ENCODE data around the gene JSRP1. TPM values are rescaled to one million over a fixed set of nuclear protein-coding genes. Genes with fewer than 3 reads are reported as not detected.

JSRP1 gene
- total and polyA plus RNA-seq, 4 donors: 0.25 to 0.45 (median 0.39) TPM; not detected in 1

DNA sequence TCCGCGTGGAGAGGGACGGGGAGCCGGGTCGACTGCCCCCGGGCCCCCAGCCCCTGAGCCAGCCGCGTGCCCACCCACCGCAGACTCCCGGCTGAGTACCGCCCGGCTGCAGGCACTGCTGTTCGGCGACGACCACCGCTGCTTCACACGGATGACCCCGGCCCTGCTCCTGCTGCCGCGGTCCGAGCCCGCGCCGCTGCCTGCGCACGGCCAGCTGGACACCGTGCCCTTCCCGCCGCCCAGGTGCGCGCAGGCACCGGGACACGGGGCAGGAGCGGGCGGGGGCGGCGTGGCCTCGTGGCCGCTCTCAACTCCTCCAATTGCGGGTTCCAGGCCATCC is 5.5 kb downstream of the JSRP1 start:
- no peak for TF ChIP-seq TAF1 (conservative IDR thresholded peaks at IDR 0.05)
- no peak for TF ChIP-seq JUND (IDR thresholded peaks at IDR 0.05)
- TF ChIP-seq GABPA (IDR thresholded peaks at IDR 0.05 in 1 of 2, conservative IDR thresholded peaks at IDR 0.05 in 1 of 2): no peak
- no peak for TF ChIP-seq EGR1 (IDR thresholded peaks at IDR 0.05; ENCODE audit: low read depth in 2 of 2)
- no peak for TF ChIP-seq FOXA1 (IDR thresholded peaks at IDR 0.05)
- TF ChIP-seq RXRA (IDR thresholded peaks at IDR 0.05): no peak
- no peak for TF ChIP-seq NR2F2 (IDR thresholded peaks at IDR 0.05)
- TF ChIP-seq, protein P1, sequence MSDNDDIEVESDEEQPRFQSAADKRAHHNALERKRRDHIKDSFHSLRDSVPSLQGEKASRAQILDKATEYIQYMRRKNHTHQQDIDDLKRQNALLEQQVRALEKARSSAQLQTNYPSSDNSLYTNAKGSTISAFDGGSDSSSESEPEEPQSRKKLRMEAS (IDR thresholded peaks at IDR 0.05): no peak
- TF ChIP-seq HNF4G (IDR thresholded peaks at IDR 0.05): no peak
- TF ChIP-seq, protein P2, sequence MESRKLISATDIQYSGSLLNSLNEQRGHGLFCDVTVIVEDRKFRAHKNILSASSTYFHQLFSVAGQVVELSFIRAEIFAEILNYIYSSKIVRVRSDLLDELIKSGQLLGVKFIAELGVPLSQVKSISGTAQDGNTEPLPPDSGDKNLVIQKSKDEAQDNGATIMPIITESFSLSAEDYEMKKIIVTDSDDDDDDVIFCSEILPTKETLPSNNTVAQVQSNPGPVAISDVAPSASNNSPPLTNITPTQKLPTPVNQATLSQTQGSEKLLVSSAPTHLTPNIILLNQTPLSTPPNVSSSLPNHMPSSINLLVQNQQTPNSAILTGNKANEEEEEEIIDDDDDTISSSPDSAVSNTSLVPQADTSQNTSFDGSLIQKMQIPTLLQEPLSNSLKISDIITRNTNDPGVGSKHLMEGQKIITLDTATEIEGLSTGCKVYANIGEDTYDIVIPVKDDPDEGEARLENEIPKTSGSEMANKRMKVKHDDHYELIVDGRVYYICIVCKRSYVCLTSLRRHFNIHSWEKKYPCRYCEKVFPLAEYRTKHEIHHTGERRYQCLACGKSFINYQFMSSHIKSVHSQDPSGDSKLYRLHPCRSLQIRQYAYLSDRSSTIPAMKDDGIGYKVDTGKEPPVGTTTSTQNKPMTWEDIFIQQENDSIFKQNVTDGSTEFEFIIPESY (IDR thresholded peaks at IDR 0.05): no peak
- TF ChIP-seq SP1 (IDR thresholded peaks at IDR 0.05): no peak
- TF ChIP-seq, protein P3, sequence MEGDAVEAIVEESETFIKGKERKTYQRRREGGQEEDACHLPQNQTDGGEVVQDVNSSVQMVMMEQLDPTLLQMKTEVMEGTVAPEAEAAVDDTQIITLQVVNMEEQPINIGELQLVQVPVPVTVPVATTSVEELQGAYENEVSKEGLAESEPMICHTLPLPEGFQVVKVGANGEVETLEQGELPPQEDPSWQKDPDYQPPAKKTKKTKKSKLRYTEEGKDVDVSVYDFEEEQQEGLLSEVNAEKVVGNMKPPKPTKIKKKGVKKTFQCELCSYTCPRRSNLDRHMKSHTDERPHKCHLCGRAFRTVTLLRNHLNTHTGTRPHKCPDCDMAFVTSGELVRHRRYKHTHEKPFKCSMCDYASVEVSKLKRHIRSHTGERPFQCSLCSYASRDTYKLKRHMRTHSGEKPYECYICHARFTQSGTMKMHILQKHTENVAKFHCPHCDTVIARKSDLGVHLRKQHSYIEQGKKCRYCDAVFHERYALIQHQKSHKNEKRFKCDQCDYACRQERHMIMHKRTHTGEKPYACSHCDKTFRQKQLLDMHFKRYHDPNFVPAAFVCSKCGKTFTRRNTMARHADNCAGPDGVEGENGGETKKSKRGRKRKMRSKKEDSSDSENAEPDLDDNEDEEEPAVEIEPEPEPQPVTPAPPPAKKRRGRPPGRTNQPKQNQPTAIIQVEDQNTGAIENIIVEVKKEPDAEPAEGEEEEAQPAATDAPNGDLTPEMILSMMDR (IDR thresholded peaks at IDR 0.05; ENCODE audit: low read depth, low read length, missing input control): no peak
- no peak for TF ChIP-seq YY1 (IDR thresholded peaks at IDR 0.05)
- TF ChIP-seq HNF4A (conservative IDR thresholded peaks at IDR 0.05): no peak
- TF ChIP-seq FOXA2 (IDR thresholded peaks at IDR 0.05): no peak
- 9% methylated on average over 40 of the region's 40 CpGs for WGBS

DNA sequence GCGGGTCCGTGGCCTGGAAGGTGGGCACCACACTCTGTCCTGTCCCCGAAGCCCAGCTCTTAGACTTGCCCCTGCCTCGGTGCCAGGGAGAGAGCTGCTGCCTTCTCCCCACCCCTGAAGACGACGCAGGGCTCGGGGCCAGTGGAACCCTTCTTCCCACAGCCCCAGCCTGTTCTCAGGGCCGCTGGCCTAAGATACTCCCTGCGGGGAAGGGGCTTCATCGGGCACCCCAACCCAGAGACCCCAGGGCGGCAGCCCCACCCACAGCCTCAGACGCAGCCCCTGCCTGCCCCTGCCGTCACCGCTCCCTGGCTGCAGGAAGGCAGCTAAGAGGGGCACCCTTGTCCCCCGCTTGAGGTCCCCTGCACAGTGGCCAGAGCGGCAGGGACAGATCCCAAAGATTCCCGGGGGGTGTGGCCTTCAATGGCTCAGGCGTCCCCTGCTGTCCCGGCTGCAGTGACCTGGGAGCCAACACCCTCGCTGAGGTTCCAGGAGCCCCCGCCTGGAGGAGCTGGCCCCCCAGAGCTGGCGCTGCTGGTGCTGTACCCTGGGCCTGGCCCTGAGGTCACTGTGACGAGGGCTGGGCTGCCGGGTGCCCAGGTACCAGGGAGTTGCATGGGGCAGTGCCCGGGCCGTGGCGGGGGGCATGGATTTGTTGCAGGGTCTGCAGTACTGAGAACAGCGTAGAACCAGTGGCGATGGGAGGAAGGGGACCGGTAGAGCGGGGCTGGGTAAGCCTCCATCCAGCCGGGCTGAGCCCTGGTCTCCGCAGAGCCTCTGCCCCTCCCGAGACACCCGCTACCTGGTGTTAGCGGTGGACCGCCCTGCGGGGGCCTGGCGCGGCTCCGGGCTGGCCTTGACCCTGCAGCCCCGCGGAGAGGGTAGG is 6.1 kb downstream of the JSRP1 start:
- no peak for TF ChIP-seq FOXA1 (IDR thresholded peaks at IDR 0.05)
- no peak for TF ChIP-seq EGR1 (IDR thresholded peaks at IDR 0.05; ENCODE audit: low read depth in 2 of 2)
- no peak for TF ChIP-seq FOXA2 (IDR thresholded peaks at IDR 0.05)
- Histone ChIP-seq H3K27me3 (ENCODE audit: control insufficient read depth in 4 of 4, insufficient read depth in 4 of 4, low read length in 3 of 4) (peaks cover 0 to 28% (median 1%) of the 10 kb centered on the region in 4 donors), H3K4me1 (ENCODE audit: control insufficient read depth in 4 of 4, insufficient read depth in 4 of 4, low read length in 3 of 4) (peaks cover 11 to 53% (median 26%) of the 10 kb centered on the region in 4 donors), H3K9ac (ENCODE audit: low read depth in 1 of 2, low read length in 2 of 2) (no peak overlapping the region), H3K4me3 (ENCODE audit: low read depth in 1 of 3, low read length in 3 of 3) (no peak overlapping the region), H3K36me3 (ENCODE audit: control insufficient read depth in 4 of 4, insufficient read depth in 3 of 4, low read depth in 1 of 4, low read length in 3 of 4) (peaks cover under 1 to 23% (median 18%) of the 10 kb centered on the region in 4 donors), H3K27ac (ENCODE audit: low read depth in 1 of 2, low read length in 2 of 2) (no peak overlapping the region), H3K9me3 (ENCODE audit: control insufficient read depth in 4 of 4, low read length in 3 of 4) (no peaks in the 10 kb centered on the region)
- 27% methylated on average over 43 of the region's 43 CpGs for WGBS
- no peak for DNase-seq (ENCODE audit: low spot score)

More for the DNA sequence above, 5.5 kb downstream of the JSRP1 start:
- Histone ChIP-seq H3K9ac (ENCODE audit: low read depth in 1 of 2, low read length in 2 of 2) (no peak overlapping the region), H3K36me3 (ENCODE audit: control insufficient read depth in 4 of 4, insufficient read depth in 3 of 4, low read depth in 1 of 4, low read length in 3 of 4) (peaks cover 0 to 17% (median 15%) of the 10 kb centered on the region in 4 donors), H3K27ac (ENCODE audit: low read depth in 1 of 2, low read length in 2 of 2) (no peak overlapping the region), H3K4me1 (ENCODE audit: control insufficient read depth in 4 of 4, insufficient read depth in 4 of 4, low read length in 3 of 4) (peaks cover 11 to 53% (median 26%) of the 10 kb centered on the region in 4 donors), H3K4me3 (ENCODE audit: low read depth in 1 of 3, low read length in 3 of 3) (peak overlapping the region in 1 of 3 donors; percentile 14), H3K27me3 (ENCODE audit: control insufficient read depth in 4 of 4, insufficient read depth in 4 of 4, low read length in 3 of 4) (peaks cover 0 to 28% (median 1%) of the 10 kb centered on the region in 4 donors), H3K9me3 (ENCODE audit: control insufficient read depth in 4 of 4, low read length in 3 of 4) (no peaks in the 10 kb centered on the region)
- no peak for DNase-seq (ENCODE audit: low spot score)
